ENCODE measurements around the gene SYP.
A peak's percentile ranks its signal among the peaks of the same experiment; 100 is the strongest.

The SYP gene

GRCh38 chrX:49193542-49193964, 6.4 kb downstream of the SYP start:
- H3K4me3 ChIP-seq (ENCODE audit: low read depth, low read length) = no peak overlapping the region
- no peak for TF ChIP-seq CTCF (IDR thresholded peaks at IDR 0.05; ENCODE audit: control insufficient read depth, extremely low read depth, insufficient read depth)
- DNase-seq (ENCODE audit: low read depth) = no peak

- DNase-seq (ENCODE audit: low read depth) = no peak
- peak; percentile 34; the same call in 1 of the 2 replicates for TF ChIP-seq CTCF (IDR thresholded peaks at IDR 0.05; ENCODE audit: control insufficient read depth, extremely low read depth, insufficient read depth)
These were observed 7.2 kb downstream of the SYP start for GRCh38 chrX:49192722-49193328.

GRCh38 chrX:49191574-49192011, 8.4 kb downstream of the SYP start:
- no peak for TF ChIP-seq CTCF (IDR thresholded peaks at IDR 0.05; ENCODE audit: control insufficient read depth, extremely low read depth, insufficient read depth)
- peak overlapping the region; percentile 75 for H3K4me3 ChIP-seq (ENCODE audit: low read depth, low read length)
- no peak for DNase-seq (ENCODE audit: low read depth)

More at GRCh38 chrX:49192722-49193328, 7.2 kb downstream of the SYP start:
- H3K4me3 ChIP-seq (ENCODE audit: low read depth, low read length) = no peak overlapping the region

GRCh38 chrX:49190821-49191573, 9.0 kb downstream of the SYP start:
- peak; percentile 99 for DNase-seq (ENCODE audit: low read depth)
- peak overlapping the region; percentile 75 for H3K4me3 ChIP-seq (ENCODE audit: low read depth, low read length)
- no peak for TF ChIP-seq CTCF (IDR thresholded peaks at IDR 0.05; ENCODE audit: control insufficient read depth, extremely low read depth, insufficient read depth)

GRCh38 chrX:49189606-49190005, 10.4 kb downstream of the SYP start:
- no peak for TF ChIP-seq CTCF (IDR thresholded peaks at IDR 0.05; ENCODE audit: control insufficient read depth, extremely low read depth, insufficient read depth)
- DNase-seq (ENCODE audit: low read depth) = no peak
- H3K4me3 ChIP-seq (ENCODE audit: low read depth, low read length) = peak overlapping the region; percentile 54

- no peak for TF ChIP-seq CTCF (IDR thresholded peaks at IDR 0.05; ENCODE audit: control insufficient read depth, extremely low read depth, insufficient read depth)
- H3K4me3 ChIP-seq (ENCODE audit: low read depth, low read length) = no peak overlapping the region
- DNase-seq (ENCODE audit: low read depth) = no peak
These were observed 11.4 kb downstream of the SYP start for GRCh38 chrX:49188468-49189076.
